AG04450 (cell line): ENCODE results near the gene CDH26. TPM values are rescaled to one million over a fixed set of nuclear protein-coding genes. Genes with fewer than 3 reads are reported as not detected.

Source experiments
- CTCF ChIA-PET: fragments of 300-600, 350-600 bp; formaldehyde crosslinking; extraction: SDS; loops from one replicate; lab custom pipeline; 2022; ENCODE audit warnings: antibody characterized with exemption, inconsistent platforms; lab: Charles Lee
- POLR2A ChIA-PET: fragments of 350-600 bp; formaldehyde crosslinking; extraction: SDS; loops from one replicate; lab custom pipeline; 2021; ENCODE audit warnings: antibody characterized with exemption, inconsistent platforms; lab: Yijun Ruan, JAX
- DNase-seq: peaks from one replicate; pipeline ENCODE4 v3.0.0-alpha.2; 2011; ENCODE audit warnings: low read depth, low spot score
- H3K27ac ChIP-seq: one replicate; pipeline ENCODE4 v1.5.1; 2012; ENCODE audit warnings: low read depth, low read length, control low read depth
- H3K27me3 ChIP-seq: one replicate; pipeline ENCODE4 v1.6.0; 2012; ENCODE audit warnings: low read length; ENCODE audit not compliant: control insufficient read depth, insufficient read depth
- H3K4me3 ChIP-seq: 2 replicates; pipeline ENCODE4 v1.5.1; 2011; ENCODE audit warnings: mild to moderate bottlenecking, low read depth, low read length, control low read depth
- H3K9me3 ChIP-seq: 2 replicates; pipeline ENCODE4 v1.5.1; 2012; ENCODE audit warnings: low read length; ENCODE audit not compliant: control insufficient read depth, insufficient read depth
- CTCF ChIP-seq: IDR thresholded peaks from 2 replicates; pipeline ENCODE4 v1.5.1; 2011; ENCODE audit warnings: low read depth, low read length, control low read depth, inconsistent platforms
- polyA plus RNA-seq: library from polyadenylated mRNA; depleted of rRNA; stranded (reverse); fragments of >200 nt; gene quantifications from 2 replicates; pipeline ENCODE4 v1.2.3, GENCODE V29; 2011

CDH26 gene
- polyA plus RNA-seq, 1 experiment = 0.10 TPM

GRCh38 chr20:59984541-59984940 lies 26.3 kb downstream of the CDH26 start:
- ChIA-PET CTCF (interaction anchor here (1.4 kb wide), 1 partner anchor 8 kb away, joined by 3 read pairs; no protein-coding TSS in a partner anchor), POLR2A (no interaction called here)
- TF ChIP-seq CTCF = no peak
- Histone ChIP-seq H3K27ac (no peak overlapping the region), H3K27me3 (no peaks in the 10 kb centered on the region), H3K9me3 (no peaks in the 10 kb centered on the region), H3K4me3 (no peak overlapping the region)
- no peak for DNase-seq

- Histone ChIP-seq H3K9me3 (no peaks in the 10 kb centered on the region), H3K4me3 (no peak overlapping the region), H3K27ac (no peak overlapping the region), H3K27me3 (no peaks in the 10 kb centered on the region)
- ChIA-PET CTCF (interaction anchor here (1.4 kb wide), 1 partner anchor 9 kb away, joined by 3 read pairs; no protein-coding TSS in a partner anchor), POLR2A (no interaction called here)
- no peak for TF ChIP-seq CTCF
- DNase-seq = no peak
Observed at GRCh38 chr20:59985164-59985563, 26.9 kb downstream of the CDH26 start.

GRCh38 chr20:59985864-59986263 lies 27.6 kb downstream of the CDH26 start:
- CTCF ChIA-PET = interaction anchor here (0.6 to 1.4 kb wide), 2 partner anchors 10 to 1116 kb away, joined by 3 read pairs; no protein-coding TSS in a partner anchor

GRCh38 chr20:59987135-59987534 lies 28.9 kb downstream of the CDH26 start:
- no peak for TF ChIP-seq CTCF
- DNase-seq = no peak
- POLR2A ChIA-PET = no interaction called here
- CTCF ChIA-PET = no interaction called here
- Histone ChIP-seq H3K9me3 (no peaks in the 10 kb centered on the region), H3K27ac (no peak overlapping the region), H3K4me3 (no peak overlapping the region), H3K27me3 (no peaks in the 10 kb centered on the region)

More at GRCh38 chr20:59985864-59986263, 27.6 kb downstream of the CDH26 start:
- no peak for TF ChIP-seq CTCF
- POLR2A ChIA-PET = interaction anchor here (0.6 kb wide), 1 partner anchor 13 kb away, joined by 6 read pairs; no protein-coding TSS in a partner anchor
- Histone ChIP-seq H3K9me3 (no peaks in the 10 kb centered on the region), H3K27me3 (no peaks in the 10 kb centered on the region), H3K27ac (no peak overlapping the region), H3K4me3 (no peak overlapping the region)
- no peak for DNase-seq

- Histone ChIP-seq H3K4me3 (no peak overlapping the region), H3K27me3 (no peaks in the 10 kb centered on the region), H3K27ac (no peak overlapping the region), H3K9me3 (no peaks in the 10 kb centered on the region)
- POLR2A ChIA-PET = no interaction called here
- CTCF ChIA-PET = no interaction called here
- no peak for TF ChIP-seq CTCF
- no peak for DNase-seq
Observed at GRCh38 chr20:59988141-59988540, 29.9 kb downstream of the CDH26 start.
